HCT116 (cell line): ENCODE results near the gene NF1. TPM values are rescaled to one million over a fixed set of nuclear protein-coding genes. Genes with fewer than 3 reads are reported as not detected.

Source experiments
- ATAC-seq: fragments of 200-7000 bp; cut with Tn5 transposase; 2 replicates; pipeline ENCODE4 v1.9.1; 2020; ENCODE audit warnings: mild to moderate bottlenecking, moderate library complexity
- BruUV-seq: library from RNA; stranded (reverse); fragments of 400-500 nt; replicated peaks from 2 replicates; lab custom pipeline; 2021; lab: Mats Ljungman, UMichigan
- CTCF ChIA-PET: fragments of 300-600 bp; sonication (Branson Sonifier 250); formaldehyde crosslinking; loops from one replicate; lab custom pipeline; 2021; ENCODE audit warnings: antibody characterized with exemption; lab: Charles Lee
- POLR2A ChIA-PET: fragments of 300-600, 350-600 bp; sonication (Branson Sonifier 250); formaldehyde crosslinking; loops from one replicate; lab custom pipeline; 2021; ENCODE audit warnings: antibody characterized with exemption; lab: Charles Lee
- RAD21 ChIA-PET, 2 experiments: fragments of 300-600 bp; sonication (Branson Sonifier 250); formaldehyde crosslinking; loops; one replicate each; lab custom pipeline; 2023; ENCODE audit warnings: low total read pairs in 2 of 2; ENCODE audit not compliant: uncharacterized antibody in 2 of 2, unreplicated experiment in 2 of 2, low non-redundant PET in 1 of 2; lab: Charles Lee
- DNase-seq: peaks from one replicate; pipeline ENCODE4 v3.0.0-alpha.2; 2010; ENCODE audit warnings: low read depth, low spot score
- H2AFZ ChIP-seq: fragments of 200-600 bp; shearing (Covaris generic), sonication (generic); 2 replicates; pipeline ENCODE4 v1.6.1; 2017; ENCODE audit warnings: low read depth, mixed run types, mixed read lengths, antibody characterized with exemption, low read length; ENCODE audit not compliant: poor library complexity, severe bottlenecking
- H3K27ac ChIP-seq: 2 replicates; pipeline ENCODE4 v1.5.1; 2012; ENCODE audit warnings: low read depth, low read length
- H3K27me3 ChIP-seq: fragments of 200-600 bp; sonication (generic); 2 replicates; pipeline ENCODE4 v1.6.1; 2016; ENCODE audit warnings: mixed run types, low read length, mixed read lengths; ENCODE audit not compliant: insufficient read depth
- H3K36me3 ChIP-seq, 2 experiments: fragments of 200-500 bp in 1 of 2; fragments of 200-600 bp in 1 of 2; sonication (Bioruptor generic) in 1 of 2; sonication (generic) in 1 of 2; 2 replicates each; pipeline versions ENCODE4 v1.5.1 to v1.6.1; 2014 to 2016; ENCODE audit warnings: low read length in 2 of 2, inconsistent platforms in 1 of 2, mixed read lengths in 1 of 2, mixed run types in 1 of 2; ENCODE audit not compliant: insufficient read depth in 2 of 2, control insufficient read depth in 1 of 2
- H3K4me1 ChIP-seq, 2 experiments: fragments of 200-600 bp in 1 of 2; sonication (generic) in 1 of 2; 2 replicates each; pipeline versions ENCODE4 v1.5.1 to v1.6.1; 2012 to 2017; ENCODE audit warnings: low read length in 2 of 2, inconsistent platforms in 1 of 2, mild to moderate bottlenecking in 1 of 2, mixed read lengths in 1 of 2, mixed run types in 1 of 2, moderate library complexity in 1 of 2; ENCODE audit not compliant: insufficient read depth in 2 of 2, control insufficient read depth in 1 of 2
- H3K4me2 ChIP-seq: fragments of 200-600 bp; sonication (generic); 2 replicates; pipeline ENCODE4 v1.6.1; 2017; ENCODE audit warnings: mixed run types, low read length, mixed read lengths
- H3K4me3 ChIP-seq, 2 experiments: fragments of 200-600 bp in 1 of 2; sonication (generic) in 1 of 2; replicated peaks in 1 of 2; 2 replicates each; pipeline ENCODE4 v1.5.1; 2011 to 2016; ENCODE audit warnings: low read length in 2 of 2, control low read depth in 1 of 2, low read depth in 1 of 2, mild to moderate bottlenecking in 1 of 2, mixed read lengths in 1 of 2, mixed run types in 1 of 2
- H3K79me2 ChIP-seq: fragments of 200-600 bp; sonication (generic); 2 replicates; pipeline ENCODE4 v1.6.1; 2017; ENCODE audit warnings: mild to moderate bottlenecking, mixed run types, low read length, moderate library complexity, mixed read lengths; ENCODE audit not compliant: insufficient read depth
- H3K9ac ChIP-seq: fragments of 200-600 bp; sonication (generic); 2 replicates; pipeline ENCODE4 v1.6.1; 2016; ENCODE audit warnings: low read length, mixed read lengths
- H3K9me2 ChIP-seq: fragments of 200-600 bp; sonication (generic), shearing (Covaris generic); 2 replicates; pipeline ENCODE4 v1.6.1; 2017; ENCODE audit warnings: mixed run types, mild to moderate bottlenecking, moderate library complexity; ENCODE audit not compliant: insufficient read depth
- H3K9me3 ChIP-seq, 2 experiments: fragments of 200-500 bp in 1 of 2; fragments of 200-600 bp in 1 of 2; sonication (Bioruptor generic) in 1 of 2; sonication (generic) in 1 of 2; 2 replicates each; pipeline ENCODE4 v1.6.1; 2014 to 2017; ENCODE audit warnings: low read length in 2 of 2, mixed read lengths in 2 of 2, inconsistent platforms in 1 of 2, low read depth in 1 of 2, mild to moderate bottlenecking in 1 of 2, mixed run types in 1 of 2, moderate library complexity in 1 of 2; ENCODE audit not compliant: control insufficient read depth in 1 of 2, insufficient read depth in 1 of 2
- H4K20me1 ChIP-seq: fragments of 200-600 bp; sonication (generic), shearing (Covaris generic); 2 replicates; pipeline ENCODE4 v1.6.1; 2017; ENCODE audit warnings: mixed run types, mild to moderate bottlenecking, moderate library complexity; ENCODE audit not compliant: insufficient read depth
- EGR1 ChIP-seq: IDR thresholded peaks from 2 replicates; pipeline ENCODE4 v1.6.1; 2012; ENCODE audit warnings: low read depth
- EZH2phosphoT487 ChIP-seq: fragments of 200-600 bp; IDR thresholded peaks from 2 replicates; pipeline ENCODE4 v1.6.1; 2018; ENCODE audit warnings: antibody characterized with exemption, borderline replicate concordance
- JUND ChIP-seq: IDR thresholded peaks from 2 replicates; pipeline ENCODE4 v1.6.1; 2012
- POLR2AphosphoS5 ChIP-seq: IDR thresholded peaks from 2 replicates; pipeline ENCODE4 v1.6.1; 2011; ENCODE audit warnings: mild to moderate bottlenecking, low read depth, low read length, moderate library complexity
- RAD21 ChIP-seq: IDR thresholded peaks from 2 replicates; pipeline ENCODE4 v1.6.1; 2012; ENCODE audit warnings: low read depth, mild to moderate bottlenecking
- SIN3A ChIP-seq: IDR thresholded peaks from 2 replicates; pipeline ENCODE4 v1.6.1; 2012; ENCODE audit warnings: low read depth
- SP1 ChIP-seq: IDR thresholded peaks from 2 replicates; pipeline ENCODE4 v1.6.1; 2012; ENCODE audit warnings: low read depth
- SRF ChIP-seq: IDR thresholded peaks from 2 replicates; pipeline ENCODE4 v1.6.1; 2012; ENCODE audit warnings: low read depth
- TCF7L2 ChIP-seq: IDR thresholded peaks from 2 replicates; pipeline ENCODE4 v1.7.0; 2011; ENCODE audit warnings: borderline replicate concordance, inconsistent platforms; ENCODE audit not compliant: insufficient read depth, insufficient read length; ENCODE audit errors: extremely low read depth
- ZFX ChIP-seq: fragments of 450-650 bp; IDR thresholded peaks from 2 replicates; pipeline ENCODE4 v1.6.1; 2017
- intact Hi-C: fragments of 100-400 bp; cut with micrococcal nuclease; formaldehyde crosslinking; loops from 2 replicates; pipeline ENCODE4 v1.10.0; 2022
- total RNA-seq: library from RNA; stranded (reverse); gene quantifications from one replicate; pipeline ENCODE4 v1.2.1, GENCODE V29; 2021; ENCODE audit not compliant: unreplicated experiment
- TF ChIP-seq, protein P1 (sequence below), 3 experiments: fragments of 200-600 bp in 1 of 3; sonication (generic) in 1 of 3; IDR thresholded peaks in 2 of 3; conservative IDR thresholded peaks in 1 of 3; 2 replicates each; pipeline ENCODE4 v1.5.1; 2012 to 2017; ENCODE audit warnings: low read depth in 2 of 3, low read length in 2 of 3, antibody characterized with exemption in 1 of 3, borderline replicate concordance in 1 of 3, control low read depth in 1 of 3, mild to moderate bottlenecking in 1 of 3, mixed read lengths in 1 of 3, mixed run types in 1 of 3, moderate library complexity in 1 of 3; ENCODE audit not compliant: insufficient read depth in 1 of 3
- TF ChIP-seq, protein P2 (sequence below): IDR thresholded peaks from 2 replicates; pipeline ENCODE4 v1.6.1; 2012
- TF ChIP-seq, protein P3 (sequence below): IDR thresholded peaks from 2 replicates; pipeline ENCODE4 v1.6.1; 2011; ENCODE audit warnings: mild to moderate bottlenecking, low read length, moderate library complexity; ENCODE audit not compliant: insufficient replicate concordance; ENCODE audit errors: extremely low read depth
- TF ChIP-seq, protein P4 (sequence below): IDR thresholded peaks from 2 replicates; pipeline ENCODE4 v1.6.1; 2012; ENCODE audit warnings: low read depth

NF1 gene
- total RNA-seq, 1 experiment from 2014 or later, result 20.8 TPM

DNA sequence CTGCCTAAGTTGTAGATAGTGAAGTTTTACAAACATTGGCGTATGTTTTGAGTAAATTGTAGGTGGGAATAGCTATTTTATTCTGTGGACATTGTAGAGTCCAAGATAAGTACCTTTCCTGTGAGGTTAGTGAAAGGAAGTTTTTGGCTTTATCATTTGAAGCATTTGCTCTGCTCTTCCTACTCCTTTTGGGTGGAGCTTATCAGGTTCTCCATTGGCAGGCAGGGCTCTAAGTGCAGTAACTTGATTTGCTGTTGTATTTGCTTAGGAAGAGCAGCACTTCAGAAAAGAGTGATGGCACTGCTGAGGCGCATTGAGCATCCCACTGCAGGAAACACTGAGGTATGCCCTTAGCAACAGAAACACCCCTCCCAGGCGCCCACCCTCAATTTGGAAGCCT lies 132.2 kb downstream of the NF1 start (continued):
- TF ChIP-seq, protein P1, sequence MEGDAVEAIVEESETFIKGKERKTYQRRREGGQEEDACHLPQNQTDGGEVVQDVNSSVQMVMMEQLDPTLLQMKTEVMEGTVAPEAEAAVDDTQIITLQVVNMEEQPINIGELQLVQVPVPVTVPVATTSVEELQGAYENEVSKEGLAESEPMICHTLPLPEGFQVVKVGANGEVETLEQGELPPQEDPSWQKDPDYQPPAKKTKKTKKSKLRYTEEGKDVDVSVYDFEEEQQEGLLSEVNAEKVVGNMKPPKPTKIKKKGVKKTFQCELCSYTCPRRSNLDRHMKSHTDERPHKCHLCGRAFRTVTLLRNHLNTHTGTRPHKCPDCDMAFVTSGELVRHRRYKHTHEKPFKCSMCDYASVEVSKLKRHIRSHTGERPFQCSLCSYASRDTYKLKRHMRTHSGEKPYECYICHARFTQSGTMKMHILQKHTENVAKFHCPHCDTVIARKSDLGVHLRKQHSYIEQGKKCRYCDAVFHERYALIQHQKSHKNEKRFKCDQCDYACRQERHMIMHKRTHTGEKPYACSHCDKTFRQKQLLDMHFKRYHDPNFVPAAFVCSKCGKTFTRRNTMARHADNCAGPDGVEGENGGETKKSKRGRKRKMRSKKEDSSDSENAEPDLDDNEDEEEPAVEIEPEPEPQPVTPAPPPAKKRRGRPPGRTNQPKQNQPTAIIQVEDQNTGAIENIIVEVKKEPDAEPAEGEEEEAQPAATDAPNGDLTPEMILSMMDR (IDR thresholded peaks at IDR 0.05 in 2 of 3, conservative IDR thresholded peaks at IDR 0.05 in 1 of 3; ENCODE audit: borderline replicate concordance in 1 of 3, insufficient read depth in 1 of 3, low read depth in 2 of 3, low read length in 2 of 3), result no peak
- TF ChIP-seq, protein P2, sequence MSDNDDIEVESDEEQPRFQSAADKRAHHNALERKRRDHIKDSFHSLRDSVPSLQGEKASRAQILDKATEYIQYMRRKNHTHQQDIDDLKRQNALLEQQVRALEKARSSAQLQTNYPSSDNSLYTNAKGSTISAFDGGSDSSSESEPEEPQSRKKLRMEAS, result no peak
- no peak for TF ChIP-seq EGR1

DNA sequence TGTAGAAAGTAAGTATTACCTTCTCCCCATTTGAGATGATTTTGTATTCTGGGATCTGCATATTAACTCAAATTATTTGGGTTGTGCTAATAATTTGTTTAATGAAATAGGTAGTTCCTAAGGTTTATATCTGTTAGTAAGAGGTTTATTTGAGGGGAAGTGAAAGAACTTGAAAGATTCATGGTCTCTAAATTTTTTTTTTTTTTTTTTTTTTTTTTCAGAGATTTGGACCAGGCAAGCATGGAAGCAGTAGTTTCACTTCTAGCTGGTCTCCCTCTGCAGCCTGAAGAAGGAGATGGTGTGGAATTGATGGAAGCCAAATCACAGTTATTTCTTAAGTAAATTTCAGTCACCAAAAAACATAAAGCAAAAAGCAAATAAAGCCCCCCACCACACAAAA lies 137.1 kb downstream of the NF1 start:
- Histone ChIP-seq H3K36me3 (peaks cover 17 to 25% of the 10 kb centered on the region in 2 experiments; a peak in 3 of 4 replicates), H4K20me1 (no peaks in the 10 kb centered on the region), H3K4me3 (no peak overlapping the region), H3K27ac (no peak overlapping the region), H3K9me2 (no peaks in the 10 kb centered on the region), H3K79me2 (no peaks in the 10 kb centered on the region), H3K9ac (no peak overlapping the region), H3K9me3 (no peaks in the 10 kb centered on the region), H3K27me3 (no peaks in the 10 kb centered on the region), H3K4me2 (no peak overlapping the region), H2AFZ (no peak overlapping the region), H3K4me1 (no peaks in the 10 kb centered on the region)
- ATAC-seq, result no peak
- RAD21 ChIA-PET, result no interaction called here
- CTCF ChIA-PET, result no interaction called here
- no peak for DNase-seq
- no TSS peak for BruUV-seq
- POLR2A ChIA-PET, result no interaction called here
- intact Hi-C loops, result no loop called here
- TF ChIP-seq, protein P3, sequence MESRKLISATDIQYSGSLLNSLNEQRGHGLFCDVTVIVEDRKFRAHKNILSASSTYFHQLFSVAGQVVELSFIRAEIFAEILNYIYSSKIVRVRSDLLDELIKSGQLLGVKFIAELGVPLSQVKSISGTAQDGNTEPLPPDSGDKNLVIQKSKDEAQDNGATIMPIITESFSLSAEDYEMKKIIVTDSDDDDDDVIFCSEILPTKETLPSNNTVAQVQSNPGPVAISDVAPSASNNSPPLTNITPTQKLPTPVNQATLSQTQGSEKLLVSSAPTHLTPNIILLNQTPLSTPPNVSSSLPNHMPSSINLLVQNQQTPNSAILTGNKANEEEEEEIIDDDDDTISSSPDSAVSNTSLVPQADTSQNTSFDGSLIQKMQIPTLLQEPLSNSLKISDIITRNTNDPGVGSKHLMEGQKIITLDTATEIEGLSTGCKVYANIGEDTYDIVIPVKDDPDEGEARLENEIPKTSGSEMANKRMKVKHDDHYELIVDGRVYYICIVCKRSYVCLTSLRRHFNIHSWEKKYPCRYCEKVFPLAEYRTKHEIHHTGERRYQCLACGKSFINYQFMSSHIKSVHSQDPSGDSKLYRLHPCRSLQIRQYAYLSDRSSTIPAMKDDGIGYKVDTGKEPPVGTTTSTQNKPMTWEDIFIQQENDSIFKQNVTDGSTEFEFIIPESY, result no peak
- TF ChIP-seq SIN3A, result no peak
- no peak for TF ChIP-seq JUND
- TF ChIP-seq POLR2AphosphoS5, result no peak
- no peak for TF ChIP-seq SRF
- TF ChIP-seq EGR1, result no peak
- TF ChIP-seq EZH2phosphoT487, result no peak
- TF ChIP-seq ZFX, result no peak
- no peak for TF ChIP-seq SP1
- TF ChIP-seq, protein P1 (IDR thresholded peaks at IDR 0.05 in 2 of 3, conservative IDR thresholded peaks at IDR 0.05 in 1 of 3; ENCODE audit: borderline replicate concordance in 1 of 3, insufficient read depth in 1 of 3, low read depth in 2 of 3, low read length in 2 of 3), result no peak
- no peak for TF ChIP-seq TCF7L2
- TF ChIP-seq, protein P4, sequence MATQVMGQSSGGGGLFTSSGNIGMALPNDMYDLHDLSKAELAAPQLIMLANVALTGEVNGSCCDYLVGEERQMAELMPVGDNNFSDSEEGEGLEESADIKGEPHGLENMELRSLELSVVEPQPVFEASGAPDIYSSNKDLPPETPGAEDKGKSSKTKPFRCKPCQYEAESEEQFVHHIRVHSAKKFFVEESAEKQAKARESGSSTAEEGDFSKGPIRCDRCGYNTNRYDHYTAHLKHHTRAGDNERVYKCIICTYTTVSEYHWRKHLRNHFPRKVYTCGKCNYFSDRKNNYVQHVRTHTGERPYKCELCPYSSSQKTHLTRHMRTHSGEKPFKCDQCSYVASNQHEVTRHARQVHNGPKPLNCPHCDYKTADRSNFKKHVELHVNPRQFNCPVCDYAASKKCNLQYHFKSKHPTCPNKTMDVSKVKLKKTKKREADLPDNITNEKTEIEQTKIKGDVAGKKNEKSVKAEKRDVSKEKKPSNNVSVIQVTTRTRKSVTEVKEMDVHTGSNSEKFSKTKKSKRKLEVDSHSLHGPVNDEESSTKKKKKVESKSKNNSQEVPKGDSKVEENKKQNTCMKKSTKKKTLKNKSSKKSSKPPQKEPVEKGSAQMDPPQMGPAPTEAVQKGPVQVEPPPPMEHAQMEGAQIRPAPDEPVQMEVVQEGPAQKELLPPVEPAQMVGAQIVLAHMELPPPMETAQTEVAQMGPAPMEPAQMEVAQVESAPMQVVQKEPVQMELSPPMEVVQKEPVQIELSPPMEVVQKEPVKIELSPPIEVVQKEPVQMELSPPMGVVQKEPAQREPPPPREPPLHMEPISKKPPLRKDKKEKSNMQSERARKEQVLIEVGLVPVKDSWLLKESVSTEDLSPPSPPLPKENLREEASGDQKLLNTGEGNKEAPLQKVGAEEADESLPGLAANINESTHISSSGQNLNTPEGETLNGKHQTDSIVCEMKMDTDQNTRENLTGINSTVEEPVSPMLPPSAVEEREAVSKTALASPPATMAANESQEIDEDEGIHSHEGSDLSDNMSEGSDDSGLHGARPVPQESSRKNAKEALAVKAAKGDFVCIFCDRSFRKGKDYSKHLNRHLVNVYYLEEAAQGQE, result no peak
- no peak for TF ChIP-seq RAD21
- TF ChIP-seq, protein P2, result no peak
